Fibroblast of lung (primary cell): ENCODE measurements around the gene MSS51. TPM values are rescaled to one million over a fixed set of nuclear protein-coding genes. Genes with fewer than 3 reads are reported as not detected.

Source experiments
- DNase-seq, 2 donors: peaks; one replicate each; pipeline versions ENCODE4 v3.0.0 to v3.0.0-alpha.2; 2010; ENCODE audit warnings: low read depth in 2 of 2
- H2AFZ ChIP-seq: 2 replicates; pipeline ENCODE4 v1.5.1; 2012; ENCODE audit warnings: low read length, control low read depth, inconsistent platforms
- H3K27ac ChIP-seq: 2 replicates; pipeline ENCODE4 v1.5.1; 2011; ENCODE audit warnings: low read length, control low read depth; ENCODE audit not compliant: insufficient read depth
- H3K27me3 ChIP-seq: 2 replicates; pipeline ENCODE4 v1.5.1; 2011; ENCODE audit warnings: mild to moderate bottlenecking, low read length; ENCODE audit not compliant: control insufficient read depth, insufficient read depth
- H3K36me3 ChIP-seq: 2 replicates; pipeline ENCODE4 v1.5.1; 2011; ENCODE audit warnings: low read length; ENCODE audit not compliant: control insufficient read depth, insufficient read depth
- H3K4me1 ChIP-seq: 2 replicates; pipeline ENCODE4 v1.5.1; 2011; ENCODE audit warnings: low read length; ENCODE audit not compliant: control insufficient read depth, insufficient read depth; ENCODE audit errors: extremely low read depth
- H3K4me2 ChIP-seq: 2 replicates; pipeline ENCODE4 v1.5.1; 2011; ENCODE audit warnings: low read length, control low read depth; ENCODE audit not compliant: insufficient read depth; ENCODE audit errors: extremely low read depth
- H3K4me3 ChIP-seq, 4 experiments: fragments of 200-600 bp in 1 of 4; sonication (generic) in 1 of 4; replicated peaks in 1 of 4; 2 replicates each; pipeline ENCODE4 v1.5.1; 2011 to 2016; ENCODE audit warnings: low read length in 4 of 4, low read depth in 3 of 4, mild to moderate bottlenecking in 3 of 4, control low read depth in 2 of 4, inconsistent platforms in 1 of 4, mixed read lengths in 1 of 4; ENCODE audit not compliant: insufficient read depth in 1 of 4; ENCODE audit errors: control extremely low read depth in 1 of 4
- H3K79me2 ChIP-seq: 2 replicates; pipeline ENCODE4 v1.5.1; 2012; ENCODE audit warnings: mild to moderate bottlenecking, low read length, inconsistent platforms; ENCODE audit not compliant: control insufficient read depth, insufficient read depth
- H3K9ac ChIP-seq: 2 replicates; pipeline ENCODE4 v1.5.1; 2011; ENCODE audit warnings: mild to moderate bottlenecking, low read length, control low read depth; ENCODE audit not compliant: insufficient read depth
- H3K9me3 ChIP-seq: 2 replicates; pipeline ENCODE4 v1.5.1; 2012; ENCODE audit warnings: low read depth, low read length; ENCODE audit not compliant: control insufficient read depth, insufficient read depth
- H4K20me1 ChIP-seq: 2 replicates; pipeline ENCODE4 v1.5.1; 2011; ENCODE audit warnings: low read length; ENCODE audit not compliant: control insufficient read depth, insufficient read depth; ENCODE audit errors: extremely low read depth
- EZH2 ChIP-seq: IDR thresholded peaks from 2 replicates; pipeline ENCODE4 v1.5.1; 2012; ENCODE audit warnings: low read length, control low read depth, mild to moderate bottlenecking; ENCODE audit errors: missing control alignments
- polyA minus RNA-seq: library from RNA; depleted of rRNA, polyadenylated mRNA; stranded (reverse); fragments of >200 nt; gene quantifications from 2 replicates; pipeline ENCODE4 v1.2.3, GENCODE V29; 2011; ENCODE audit warnings: low replicate concordance
- polyA plus RNA-seq, 2 donors: library from polyadenylated mRNA; depleted of rRNA in 1 of 2; stranded (reverse) in 1 of 2; unstranded in 1 of 2; fragments of >200 nt; gene quantifications; 2 replicates each; pipeline ENCODE4 v1.2.1, GENCODE V29; 2011 to 2012; ENCODE audit warnings: missing spikeins in 1 of 2
- total RNA-seq: library from RNA; depleted of rRNA; stranded (reverse); fragments of >200 nt; gene quantifications from 2 replicates; pipeline ENCODE4 v1.2.1, GENCODE V29; 2014
- TF ChIP-seq, protein P1 (sequence below), 2 donors: IDR thresholded peaks in 1 of 2; conservative IDR thresholded peaks in 1 of 2; 1 replicate in 1 of 2; 2 replicates in 1 of 2; pipeline ENCODE4 v1.5.1; 2011 to 2012; ENCODE audit warnings: low read length in 2 of 2, control low read depth in 1 of 2, inconsistent platforms in 1 of 2, low read depth in 1 of 2, mild to moderate bottlenecking in 1 of 2

The MSS51 gene
- 0.77 and 1.5 TPM in 2 replicates for total RNA-seq
- 0.43 and 0.78 TPM in 2 replicates for polyA plus RNA-seq
- polyA plus RNA-seq (2012), result 0.28 and 0.37 TPM in 2 replicates
- 0.33 and 0.39 TPM in 2 replicates for polyA minus RNA-seq

DNA sequence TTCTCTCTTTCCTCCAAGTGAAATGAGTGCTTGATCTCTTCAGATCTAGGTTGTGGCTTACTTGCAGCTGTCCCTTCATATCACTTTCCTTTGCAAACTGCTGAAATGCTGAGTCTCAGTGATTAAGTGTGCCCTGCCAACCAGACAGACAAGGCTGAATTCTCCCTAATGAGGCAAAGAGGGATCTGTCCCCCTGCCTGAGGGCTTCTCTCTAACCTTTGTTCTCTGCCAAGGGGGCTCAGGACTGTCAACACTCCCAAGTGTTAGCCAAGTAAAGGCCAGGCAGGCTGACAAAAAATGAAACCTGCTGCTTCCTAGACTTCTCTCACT lies at the start of gene MSS51:
TSS of gene MSS51 (minus strand) at position 24 of the 330 bp plus-strand sequence. CDS start 5,277 bp downstream, outside the sequence.
- no peak within 1 kb of the TSS for H3K4me2 ChIP-seq
- no peak within 1 kb of the TSS for H3K4me3 ChIP-seq
- no peak within 1 kb of the TSS for H3K9ac ChIP-seq
- no peaks in the 10 kb centered on the region for H3K79me2 ChIP-seq
- no peaks in the 10 kb centered on the region for H3K27me3 ChIP-seq
- no peak for TF ChIP-seq EZH2
- H3K36me3 ChIP-seq, result peaks cover 4% of the 10 kb centered on the region
- DNase-seq, result no peak
- no peak within 1 kb of the TSS for H2AFZ ChIP-seq
- no peaks in the 10 kb centered on the region for H3K9me3 ChIP-seq
- H3K4me1 ChIP-seq, result no peaks in the 10 kb centered on the region
- H4K20me1 ChIP-seq, result no peaks in the 10 kb centered on the region
- no peak within 1 kb of the TSS for H3K27ac ChIP-seq

DNA sequence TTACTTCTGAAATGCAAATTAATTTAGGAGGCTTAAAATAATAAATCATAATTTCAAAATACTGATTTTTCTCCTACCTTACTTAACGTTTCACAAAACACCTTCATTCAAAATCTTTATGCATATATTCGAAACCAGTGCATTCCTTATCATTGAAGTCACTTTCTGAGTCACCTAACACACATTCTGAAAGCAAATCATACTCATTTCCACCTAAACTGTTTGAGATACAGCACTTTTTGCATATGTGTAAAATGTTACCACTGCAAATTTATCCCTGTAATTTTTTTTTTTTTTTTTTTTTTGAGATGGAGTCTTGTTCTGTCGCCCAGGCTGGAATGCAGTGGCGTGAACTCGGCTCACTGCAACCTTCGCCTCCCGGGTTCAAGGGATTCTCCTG lies 46.8 kb upstream of the MSS51 start:
- no peak overlapping the region for H3K4me3 ChIP-seq
- H3K4me1 ChIP-seq, result no peaks in the 10 kb centered on the region
- no peak overlapping the region for H3K9ac ChIP-seq
- H2AFZ ChIP-seq, result no peak overlapping the region
- no peak overlapping the region for H3K27ac ChIP-seq
- H3K36me3 ChIP-seq, result peaks cover 2% of the 10 kb centered on the region
- H3K9me3 ChIP-seq, result no peaks in the 10 kb centered on the region
- H3K27me3 ChIP-seq, result no peaks in the 10 kb centered on the region
- H3K79me2 ChIP-seq, result peaks cover 4% of the 10 kb centered on the region
- H4K20me1 ChIP-seq, result no peaks in the 10 kb centered on the region
- peak; percentile 34 to 81 for DNase-seq
- TF ChIP-seq, protein P1, sequence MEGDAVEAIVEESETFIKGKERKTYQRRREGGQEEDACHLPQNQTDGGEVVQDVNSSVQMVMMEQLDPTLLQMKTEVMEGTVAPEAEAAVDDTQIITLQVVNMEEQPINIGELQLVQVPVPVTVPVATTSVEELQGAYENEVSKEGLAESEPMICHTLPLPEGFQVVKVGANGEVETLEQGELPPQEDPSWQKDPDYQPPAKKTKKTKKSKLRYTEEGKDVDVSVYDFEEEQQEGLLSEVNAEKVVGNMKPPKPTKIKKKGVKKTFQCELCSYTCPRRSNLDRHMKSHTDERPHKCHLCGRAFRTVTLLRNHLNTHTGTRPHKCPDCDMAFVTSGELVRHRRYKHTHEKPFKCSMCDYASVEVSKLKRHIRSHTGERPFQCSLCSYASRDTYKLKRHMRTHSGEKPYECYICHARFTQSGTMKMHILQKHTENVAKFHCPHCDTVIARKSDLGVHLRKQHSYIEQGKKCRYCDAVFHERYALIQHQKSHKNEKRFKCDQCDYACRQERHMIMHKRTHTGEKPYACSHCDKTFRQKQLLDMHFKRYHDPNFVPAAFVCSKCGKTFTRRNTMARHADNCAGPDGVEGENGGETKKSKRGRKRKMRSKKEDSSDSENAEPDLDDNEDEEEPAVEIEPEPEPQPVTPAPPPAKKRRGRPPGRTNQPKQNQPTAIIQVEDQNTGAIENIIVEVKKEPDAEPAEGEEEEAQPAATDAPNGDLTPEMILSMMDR (conservative IDR thresholded peaks at IDR 0.05 in 1 of 2, IDR thresholded peaks at IDR 0.05 in 1 of 2; ENCODE audit: low read depth in 1 of 2, low read length in 2 of 2), result no peak
- no peak for TF ChIP-seq EZH2
- H3K4me2 ChIP-seq, result no peak overlapping the region

DNA sequence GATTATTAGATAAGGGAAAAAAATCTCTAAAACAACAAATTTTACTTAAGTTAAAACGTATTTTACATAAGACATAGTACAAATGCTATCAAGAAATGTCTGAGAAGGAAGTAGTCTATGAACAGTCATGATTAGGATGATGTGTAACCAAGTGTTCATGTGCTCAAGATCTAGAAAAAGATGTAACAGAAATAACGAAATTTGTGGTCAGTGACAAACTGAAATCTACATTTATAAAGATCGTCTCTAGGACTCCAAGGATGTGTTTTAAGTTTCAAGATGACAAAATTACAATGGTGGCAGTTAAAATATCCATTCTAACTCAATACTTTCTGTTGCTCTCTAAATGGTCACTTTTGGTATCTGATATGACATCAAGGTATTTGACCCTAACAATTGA lies 45.3 kb upstream of the MSS51 start:
- Histone ChIP-seq H3K4me3 (no peak overlapping the region), H3K27me3 (no peaks in the 10 kb centered on the region), H3K4me2 (no peak overlapping the region), H4K20me1 (no peaks in the 10 kb centered on the region), H3K9ac (no peak overlapping the region), H3K4me1 (no peaks in the 10 kb centered on the region), H3K9me3 (no peaks in the 10 kb centered on the region), H3K79me2 (peaks cover 4% of the 10 kb centered on the region), H3K36me3 (peaks cover 2% of the 10 kb centered on the region), H2AFZ (no peak overlapping the region), H3K27ac (no peak overlapping the region)
- no peak for DNase-seq
- TF ChIP-seq, protein P1 (conservative IDR thresholded peaks at IDR 0.05 in 1 of 2, IDR thresholded peaks at IDR 0.05 in 1 of 2; ENCODE audit: low read depth in 1 of 2, low read length in 2 of 2), result no peak
- no peak for TF ChIP-seq EZH2
